ENCODE results near the gene RNLS. TPM values are rescaled to one million over a fixed set of nuclear protein-coding genes. Genes with fewer than 3 reads are reported as not detected.

The RNLS gene
- polyA plus RNA-seq, 3 donors = 6.5 to 13.3 (median 10.8) TPM

DNA sequence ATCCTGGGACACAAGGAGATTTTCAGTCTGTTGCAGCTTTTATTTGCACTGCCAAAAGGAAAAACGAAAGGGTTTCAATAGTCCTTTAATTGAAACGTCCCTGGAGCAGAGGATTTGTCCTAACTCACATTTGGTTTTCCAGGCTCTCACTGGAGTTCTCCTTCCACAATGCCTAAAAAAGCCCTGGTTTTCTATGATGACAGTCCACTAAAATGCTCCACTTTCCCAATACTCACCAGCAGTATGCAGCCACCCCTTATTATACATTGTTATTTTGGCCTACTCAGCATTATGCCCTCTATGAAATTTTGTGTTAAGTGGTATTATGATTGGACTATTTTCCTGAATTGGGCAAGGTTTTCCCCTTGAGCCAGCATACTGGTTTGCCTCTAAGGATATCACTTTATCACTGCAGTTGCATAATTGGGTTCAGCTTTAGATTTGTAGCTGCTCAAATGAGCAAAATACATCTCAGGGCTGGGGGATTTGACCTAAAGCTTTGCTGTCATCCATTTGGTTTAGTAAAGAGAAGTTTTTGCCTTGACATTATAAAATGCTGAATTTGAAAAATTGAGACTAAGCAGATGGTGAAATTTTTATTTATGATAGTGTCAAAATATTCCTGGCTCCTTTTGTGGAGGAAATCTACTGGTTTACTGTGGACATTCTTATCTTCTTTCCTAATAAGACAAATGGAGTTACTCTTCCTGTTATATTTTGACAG, 239.2 kb downstream of the RNLS start:
- H3K27ac ChIP-seq (ENCODE audit: low read depth, low read length) = no peak overlapping the region
- 45 to 68% (median 63%) methylated on average over 2 of the region's 2 CpGs for WGBS, 3 donors

DNA sequence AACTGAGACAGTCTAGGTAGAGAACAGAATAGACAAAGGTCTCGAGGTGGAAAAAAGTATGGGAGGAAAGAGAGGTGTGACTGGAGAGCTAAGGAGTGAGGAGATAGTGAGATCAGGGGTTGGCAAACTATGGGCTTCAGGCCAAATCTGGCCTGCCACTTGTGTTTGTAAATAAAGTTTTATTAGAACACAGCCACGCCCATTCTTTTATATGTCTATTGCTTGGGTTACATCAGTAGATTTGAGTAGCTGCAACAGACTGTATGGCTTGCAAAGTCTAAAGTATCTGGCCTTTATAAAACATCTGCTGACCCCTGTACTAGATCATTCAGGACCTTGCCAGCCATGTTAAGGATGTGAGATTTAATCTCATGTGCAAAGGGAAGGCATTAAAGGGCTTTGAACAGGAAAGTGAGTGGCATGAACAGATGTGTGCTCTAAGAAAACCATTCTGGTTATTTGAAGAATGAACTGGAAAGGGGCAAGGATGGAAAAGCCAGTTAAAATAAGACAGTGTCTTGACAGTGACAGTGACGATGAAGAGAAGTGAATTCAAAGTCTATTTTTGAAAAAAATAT, 240.3 kb downstream of the RNLS start:
- no peak overlapping the region for H3K27ac ChIP-seq (ENCODE audit: low read depth, low read length)
- WGBS, 3 donors = 94 to 96% (median 94%) methylated on average over 3 of the region's 3 CpGs

DNA sequence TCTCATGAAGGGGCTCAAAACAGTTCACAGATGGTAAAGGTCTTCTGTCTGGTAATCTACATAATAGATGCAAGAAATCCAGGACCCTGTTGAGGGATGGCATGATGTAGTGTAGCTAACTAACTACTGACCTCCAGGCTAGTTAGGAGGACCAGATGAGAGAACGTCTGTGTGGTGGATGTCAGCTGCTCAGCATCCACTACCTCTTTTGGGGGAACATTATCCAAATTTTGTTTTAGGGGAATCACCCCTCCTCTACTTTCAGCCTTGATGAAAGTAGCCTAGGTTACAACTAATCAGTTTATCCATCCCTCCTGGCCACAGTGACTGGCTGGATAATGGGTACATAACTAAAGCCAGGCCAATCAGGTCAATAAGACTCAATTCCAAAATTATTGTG, 246.0 kb downstream of the RNLS start:
- H3K27ac ChIP-seq (ENCODE audit: low read depth, low read length) = no peak overlapping the region
- WGBS, 3 donors = 88 to 95% (median 91%) methylated on average over 1 of the region's 1 CpG

DNA sequence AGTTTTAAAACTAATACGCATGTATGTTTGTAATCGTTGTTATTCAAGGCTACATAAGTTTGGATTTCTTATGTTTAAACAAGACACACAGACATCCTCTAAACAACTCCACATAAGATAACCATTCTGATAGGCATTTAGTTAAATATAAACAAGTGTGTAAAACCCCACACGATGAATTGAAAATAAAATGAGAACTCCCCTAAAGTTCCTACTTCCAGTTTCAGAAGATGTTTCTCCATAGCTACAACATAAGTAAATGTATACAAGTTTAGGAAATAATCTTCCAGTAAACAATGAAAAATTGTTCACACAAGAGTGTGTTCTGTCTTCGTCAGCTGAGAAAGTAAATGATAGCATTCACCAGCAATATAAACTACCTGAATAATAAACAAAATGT, 246.8 kb downstream of the RNLS start:
- 44 to 89% (median 85%) methylated on average over 4 of the region's 4 CpGs for WGBS, 3 donors
- no peak overlapping the region for H3K27ac ChIP-seq (ENCODE audit: low read depth, low read length)

DNA sequence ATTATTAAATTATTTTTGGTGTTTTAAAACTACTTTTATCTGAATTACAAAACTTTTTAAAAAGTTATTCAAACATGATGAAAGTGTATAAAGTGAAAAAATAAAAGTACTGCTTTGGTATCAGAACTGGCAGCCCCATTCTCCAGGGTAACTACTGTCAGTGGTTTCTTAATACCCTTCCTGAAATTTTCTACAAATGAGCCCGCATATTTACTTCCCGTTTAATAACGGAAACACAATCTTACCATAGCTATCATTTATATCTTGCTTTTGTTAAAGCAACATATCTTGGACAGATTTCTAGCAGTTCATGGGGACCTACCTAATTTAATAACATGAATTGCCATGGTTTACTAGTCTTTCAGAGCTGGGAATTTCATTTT, 249.9 kb downstream of the RNLS start:
- WGBS, 3 donors = 37 to 79% (median 43%) methylated on average over 3 of the region's 3 CpGs
- H3K27ac ChIP-seq (ENCODE audit: low read depth, low read length) = no peak overlapping the region

DNA sequence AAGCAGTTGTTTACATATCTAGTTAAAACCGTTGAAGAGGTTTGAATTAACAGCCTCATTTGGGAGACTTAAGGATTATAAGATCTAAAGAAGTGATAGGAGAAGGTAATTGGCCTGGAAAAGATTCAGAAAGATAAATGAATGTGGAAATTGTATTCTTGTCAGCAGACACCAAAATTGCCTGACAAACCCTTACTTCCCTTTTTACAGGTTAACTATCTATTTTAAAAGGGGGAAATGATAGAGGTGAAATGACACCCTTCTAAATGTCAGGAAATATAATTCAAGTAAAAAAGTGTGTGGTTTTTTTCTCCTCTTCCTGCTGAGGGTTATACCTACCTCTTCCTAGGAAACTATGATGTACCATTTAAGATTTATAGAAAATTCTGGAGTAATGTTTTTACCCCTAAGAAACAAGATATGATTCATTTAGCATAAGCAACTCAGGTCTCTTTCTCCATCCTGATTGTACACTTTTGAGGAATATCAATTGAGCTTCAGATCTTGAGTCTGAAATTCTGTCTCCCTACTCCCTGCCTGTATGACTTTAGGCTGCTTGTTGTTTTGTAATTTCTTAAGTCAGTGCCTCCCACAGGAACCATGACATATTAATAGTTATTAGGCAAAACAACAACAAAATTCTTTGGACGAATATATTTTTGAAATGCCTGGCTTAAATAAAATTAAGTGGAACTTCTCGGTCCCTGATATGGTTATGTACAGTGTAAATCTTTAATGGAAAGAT, 250.4 kb downstream of the RNLS start:
- 47 to 79% (median 56%) methylated on average over 3 of the region's 3 CpGs for WGBS, 3 donors

DNA sequence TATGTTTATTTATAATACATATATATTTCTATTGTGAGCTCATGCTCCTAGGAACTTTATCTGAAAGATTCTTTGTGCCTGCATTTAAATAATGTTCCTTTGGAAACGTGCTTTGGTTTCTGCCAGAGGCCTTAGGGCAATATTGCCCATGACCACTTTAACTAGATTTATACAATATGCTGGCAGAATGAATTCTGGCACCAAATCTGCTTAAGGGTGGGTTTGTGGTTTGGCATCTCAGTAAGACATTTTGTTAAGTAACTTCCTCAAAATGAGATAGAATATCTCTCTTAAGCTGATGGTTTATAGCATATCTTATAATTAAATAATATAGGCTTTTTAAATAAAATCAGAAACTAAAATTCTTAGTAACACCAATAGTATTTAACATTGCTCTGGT, 252.9 kb downstream of the RNLS start:
- H3K27ac ChIP-seq (ENCODE audit: low read depth, low read length) = no peak overlapping the region
- WGBS, 3 donors = 43 to 75% (median 63%) methylated on average over 1 of the region's 1 CpG

More for the DNA sequence above, 250.4 kb downstream of the RNLS start:
- no peak overlapping the region for H3K27ac ChIP-seq (ENCODE audit: low read depth, low read length)

DNA sequence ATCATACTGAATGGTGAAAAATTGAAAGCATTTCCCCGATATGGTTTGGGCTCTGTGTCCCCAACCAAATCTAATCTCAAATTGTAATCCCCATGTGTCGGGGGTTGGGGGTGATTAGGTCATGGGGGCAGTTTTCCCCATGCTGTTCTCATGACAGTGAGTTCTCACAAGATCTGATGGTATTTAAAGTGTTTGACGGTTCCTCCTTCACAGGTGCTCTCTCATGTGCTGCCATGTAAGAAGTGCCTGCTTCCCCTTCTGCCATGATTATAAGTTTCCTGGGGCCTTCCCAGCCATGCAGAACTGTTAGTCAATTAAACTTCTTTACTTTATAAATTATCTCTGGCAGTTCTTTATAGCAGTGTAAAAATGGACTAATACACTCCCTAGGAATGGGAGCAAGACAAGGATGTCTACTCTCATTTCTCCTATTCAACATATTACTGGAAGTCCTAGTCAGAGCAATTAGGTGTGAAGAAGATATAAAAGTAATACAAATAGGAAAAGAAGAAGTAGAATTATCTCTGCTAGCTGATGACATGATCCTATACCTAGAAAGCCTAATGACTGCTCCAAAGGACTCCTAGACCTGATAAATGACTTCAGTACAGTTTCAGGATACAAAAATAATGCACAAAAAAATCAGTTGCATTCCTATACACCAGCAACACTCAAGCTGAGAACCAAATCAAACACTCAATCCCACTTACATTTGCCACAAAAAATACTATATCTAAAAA, 260.6 kb downstream of the RNLS start:
- 91 to 96% (median 94%) methylated on average over 3 of the region's 3 CpGs for WGBS, 3 donors

DNA sequence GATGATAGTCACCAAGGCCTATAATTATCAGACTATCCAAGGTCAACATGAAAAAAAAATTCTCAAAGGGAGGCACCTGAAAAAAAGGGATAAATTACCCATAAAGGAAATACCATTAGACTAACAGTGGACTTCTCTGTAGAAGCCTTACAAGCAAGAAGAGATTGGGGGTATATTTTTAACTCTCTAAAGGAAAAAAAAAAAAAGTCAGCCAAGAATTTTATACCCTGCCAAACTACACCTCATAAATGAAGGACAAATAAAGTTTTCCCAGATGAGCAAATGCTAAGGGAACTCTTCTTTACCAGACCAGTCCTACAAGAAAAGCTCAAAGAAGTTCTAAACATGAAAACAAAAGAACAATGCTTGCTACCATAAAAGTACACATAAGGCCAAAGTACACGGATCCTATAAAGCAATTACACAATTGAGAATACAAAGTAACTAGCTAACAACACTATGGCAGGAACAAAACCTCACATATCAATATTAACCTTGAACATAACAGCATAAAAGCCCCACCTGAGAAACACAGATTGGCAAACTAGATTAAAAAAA, 263.1 kb downstream of the RNLS start:
- WGBS, 3 donors = 93 to 94% (median 94%) methylated on average over 1 of the region's 1 CpG
- H3K27ac ChIP-seq (ENCODE audit: low read depth, low read length) = no peak overlapping the region

More for the DNA sequence above, 260.6 kb downstream of the RNLS start:
- no peak overlapping the region for H3K27ac ChIP-seq (ENCODE audit: low read depth, low read length)

DNA sequence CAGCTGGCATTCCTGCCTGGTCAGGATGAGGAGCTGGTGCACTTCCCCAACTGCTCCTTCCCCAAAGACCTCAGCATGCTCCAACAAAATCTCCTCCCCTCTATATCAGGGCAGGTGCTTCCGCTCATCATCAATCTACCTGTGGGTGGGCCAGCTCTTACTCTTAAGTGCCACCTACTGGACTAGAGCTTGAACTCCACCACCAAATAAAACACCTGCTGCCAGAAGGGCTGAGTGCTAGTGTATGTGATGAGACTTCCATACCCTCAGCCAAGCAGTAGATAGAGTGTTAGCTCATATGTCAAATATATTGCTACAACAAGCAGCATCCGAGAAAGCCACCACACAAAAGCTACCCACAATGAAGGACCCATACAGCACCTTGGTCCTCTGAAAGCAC, 264.3 kb downstream of the RNLS start:
- WGBS, 3 donors = 95 to 100% (median 97%) methylated on average over 2 of the region's 2 CpGs

DNA sequence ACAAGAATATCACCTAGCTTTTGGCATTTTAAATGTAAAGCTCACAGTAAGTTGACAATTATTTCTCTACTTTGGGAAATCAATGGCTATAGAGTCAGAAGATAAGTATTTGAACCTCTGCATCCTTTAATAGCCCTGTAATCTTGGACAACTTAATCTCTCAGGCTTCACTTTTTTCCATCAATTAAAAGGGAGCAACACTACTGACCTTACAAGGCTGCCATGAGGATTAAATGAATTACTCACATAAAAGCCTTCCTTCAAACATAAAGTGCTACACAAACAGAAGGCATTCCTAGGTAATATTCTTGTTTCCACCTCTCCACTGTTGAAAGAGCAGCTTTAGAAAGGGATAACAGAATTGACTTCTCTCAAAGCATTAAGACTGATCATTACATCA, 266.0 kb downstream of the RNLS start:
- no peak overlapping the region for H3K27ac ChIP-seq (ENCODE audit: low read depth, low read length)

More for the DNA sequence above, 264.3 kb downstream of the RNLS start:
- no peak overlapping the region for H3K27ac ChIP-seq (ENCODE audit: low read depth, low read length)

DNA sequence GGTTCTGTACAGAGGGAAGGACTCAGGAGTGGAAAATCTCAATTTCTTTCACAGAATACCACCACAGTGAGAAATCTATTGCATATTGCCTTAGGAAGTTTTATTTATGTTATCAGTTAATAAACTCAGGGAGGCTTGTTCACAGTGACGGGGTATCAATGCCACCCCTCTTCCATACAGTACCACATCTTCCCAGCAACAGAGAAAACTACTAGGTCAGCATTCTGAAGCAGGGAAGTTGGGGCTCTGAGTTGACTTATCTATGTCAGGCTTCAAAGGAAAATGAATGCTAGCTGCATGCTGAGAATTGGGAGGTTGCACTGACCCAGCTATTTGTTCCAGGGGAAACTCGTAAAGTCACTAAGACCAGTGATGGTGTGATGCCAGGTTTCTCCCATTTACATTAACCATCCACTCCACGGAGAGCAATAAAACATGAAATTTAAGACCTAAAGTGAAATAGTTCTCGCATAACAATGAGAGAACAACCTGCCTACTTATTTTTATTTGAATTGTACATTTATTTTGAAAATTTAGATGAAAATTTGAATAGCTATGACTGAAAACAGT, 266.7 kb downstream of the RNLS start:
- no peak overlapping the region for H3K27ac ChIP-seq (ENCODE audit: low read depth, low read length)
- WGBS, 3 donors = 92 to 93% (median 93%) methylated on average over 4 of the region's 4 CpGs

DNA sequence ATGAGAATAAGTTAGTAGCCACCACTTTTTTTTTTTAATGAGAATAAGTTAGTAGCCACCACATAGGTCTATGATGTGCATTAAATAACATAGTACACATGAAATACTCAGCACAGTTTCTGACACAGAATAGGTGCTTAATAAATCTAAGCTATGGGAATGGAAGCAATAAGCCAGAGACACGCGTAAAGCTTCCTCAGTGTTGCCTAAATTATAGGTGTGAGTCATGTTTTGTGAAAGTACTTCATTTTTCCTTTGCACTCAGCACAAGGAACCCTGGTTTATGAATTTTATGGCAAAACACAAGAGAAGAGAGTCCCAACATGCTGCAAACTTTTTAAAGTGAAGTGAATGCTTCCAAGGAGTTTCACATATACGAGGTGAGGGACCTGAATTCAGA, 267.4 kb downstream of the RNLS start:
- 82 to 91% (median 87%) methylated on average over 3 of the region's 3 CpGs for WGBS, 3 donors
- no peak overlapping the region for H3K27ac ChIP-seq (ENCODE audit: low read depth, low read length)

DNA sequence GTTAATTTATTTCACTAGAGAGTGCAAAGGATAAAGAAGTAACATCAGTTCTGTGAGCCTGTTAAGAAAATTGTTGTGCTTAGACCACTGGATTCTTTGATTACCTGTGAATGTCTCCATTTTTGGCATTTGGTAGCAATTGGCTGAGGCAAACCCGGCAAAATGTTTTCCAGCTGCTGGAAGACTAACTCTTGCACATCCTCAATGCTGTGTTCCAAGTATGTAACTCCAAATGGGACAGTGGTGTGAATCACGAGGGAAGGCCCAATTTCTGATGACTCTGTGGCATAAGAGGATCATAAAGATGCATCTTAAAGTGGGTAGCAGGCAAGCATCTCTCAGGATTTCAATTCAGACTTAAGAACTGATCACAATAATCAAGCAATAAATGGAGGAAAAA, 268.8 kb downstream of the RNLS start:
- whole genome bisulfite sequencing, 3 donors = 57 to 82% (median 64%) methylated on average over 2 of the region's 2 CpGs
- H3K27ac ChIP-seq (ENCODE audit: low read depth, low read length) = no peak overlapping the region

DNA sequence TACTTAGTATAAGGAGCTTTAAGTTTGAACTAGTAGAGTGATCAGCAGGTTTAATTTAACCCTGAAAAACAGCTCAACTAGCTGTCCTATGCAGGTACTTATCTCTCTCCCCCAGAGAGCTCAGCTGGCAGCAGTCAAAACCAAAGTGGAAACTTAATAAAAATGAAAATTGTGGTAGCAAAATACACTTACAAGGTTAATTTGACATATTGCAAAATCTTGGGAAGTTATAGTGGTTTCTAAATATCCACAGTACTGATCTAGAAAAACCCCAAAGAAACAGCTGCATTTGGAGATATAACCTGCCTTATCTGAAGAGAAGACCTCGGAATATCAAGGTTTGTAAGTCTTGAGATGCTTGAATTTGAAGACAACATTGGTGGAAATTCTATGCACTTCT, 269.2 kb downstream of the RNLS start:
- WGBS, 3 donors = 45 to 78% (median 64%) methylated on average over 1 of the region's 1 CpG
- no peak overlapping the region for H3K27ac ChIP-seq (ENCODE audit: low read depth, low read length)

DNA sequence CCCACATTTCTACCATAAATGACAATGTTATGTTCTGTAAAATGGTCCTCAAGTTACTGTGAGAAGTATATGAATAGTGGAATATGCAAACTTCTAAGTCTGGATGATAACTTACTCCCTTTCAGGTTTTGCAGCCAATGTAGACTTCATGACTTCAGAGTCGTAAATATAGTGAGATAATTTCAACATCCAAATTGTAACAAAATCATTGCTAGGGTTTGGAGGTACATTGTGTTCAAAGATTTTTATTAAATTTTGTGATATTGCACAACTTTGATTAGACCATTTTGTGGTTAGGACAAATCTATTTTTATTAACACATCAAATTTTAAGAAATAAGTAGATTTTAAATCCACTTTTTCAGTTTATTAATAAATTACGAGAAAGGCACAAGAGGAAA, 270.3 kb downstream of the RNLS start:
- WGBS, 3 donors = 77 to 99% (median 78%) methylated on average over 2 of the region's 2 CpGs
- no peak overlapping the region for H3K27ac ChIP-seq (ENCODE audit: low read depth, low read length)

DNA sequence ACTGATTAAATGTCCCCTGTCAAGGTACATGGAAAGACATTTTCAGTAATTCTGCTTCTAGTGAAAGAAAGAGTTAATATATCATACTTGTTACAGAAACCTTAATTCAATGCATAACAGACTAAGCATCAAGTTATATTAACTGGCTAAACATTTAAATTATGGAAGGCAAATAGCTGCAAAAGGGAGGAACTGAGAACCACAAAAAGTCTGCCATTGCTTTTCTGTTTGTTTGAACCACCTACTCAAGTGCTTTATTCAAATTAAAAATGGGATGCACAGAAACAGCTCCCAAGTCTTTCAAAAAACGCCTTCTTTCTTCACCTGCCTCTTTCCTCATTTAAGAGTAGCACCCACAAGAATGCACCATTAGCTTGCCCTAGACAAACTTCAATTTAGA, 271.9 kb downstream of the RNLS start:
- no peak overlapping the region for H3K27ac ChIP-seq (ENCODE audit: low read depth, low read length)
- WGBS, 3 donors = 72 to 83% (median 72%) methylated on average over 1 of the region's 1 CpG

DNA sequence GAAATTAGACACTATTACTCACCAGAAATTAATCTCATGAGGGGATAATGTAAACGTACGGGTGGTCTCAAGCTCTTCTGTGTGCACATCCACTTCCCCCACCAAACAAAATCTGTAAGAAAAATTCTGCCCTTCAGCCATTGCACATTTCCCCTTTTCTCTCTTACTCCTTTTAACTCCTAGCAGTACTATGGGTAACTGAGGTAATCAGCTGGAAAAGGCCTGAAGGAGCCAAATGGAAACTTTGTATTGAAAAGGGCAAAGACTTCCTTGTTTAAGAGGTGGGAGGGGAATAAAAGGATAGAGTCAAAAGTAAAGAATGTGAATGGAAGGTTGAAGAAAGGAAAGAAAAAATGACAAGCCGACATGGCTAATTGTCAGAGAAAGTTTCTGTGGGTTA, 273.8 kb downstream of the RNLS start:
- no peak overlapping the region for H3K27ac ChIP-seq (ENCODE audit: low read depth, low read length)
- WGBS, 3 donors = 92 to 95% (median 93%) methylated on average over 3 of the region's 3 CpGs
